ENCODE measurements around the gene DNAJC28.

DNA sequence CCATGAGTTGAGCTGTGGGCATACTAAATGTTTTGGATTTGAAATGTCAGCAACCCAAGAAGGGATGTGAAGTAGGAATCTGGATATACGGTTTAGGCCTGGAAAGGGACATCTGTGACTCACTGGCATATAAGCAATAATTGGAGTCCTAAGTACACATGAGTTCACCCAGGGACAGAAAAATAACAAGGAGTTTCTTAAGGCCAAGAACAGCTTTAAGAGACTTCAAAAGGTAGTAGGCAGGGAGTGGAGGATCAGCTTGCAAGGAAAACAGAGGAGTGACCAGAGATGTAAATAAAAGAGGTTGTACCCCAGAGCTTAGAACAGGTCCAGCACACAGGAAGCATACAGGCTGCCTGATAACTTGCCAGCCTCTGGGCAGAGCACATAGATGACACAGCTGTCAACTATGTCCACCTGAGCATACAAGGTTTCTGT lies 39.9 kb downstream of the DNAJC28 start:
- TF ChIP-seq, protein P1, sequence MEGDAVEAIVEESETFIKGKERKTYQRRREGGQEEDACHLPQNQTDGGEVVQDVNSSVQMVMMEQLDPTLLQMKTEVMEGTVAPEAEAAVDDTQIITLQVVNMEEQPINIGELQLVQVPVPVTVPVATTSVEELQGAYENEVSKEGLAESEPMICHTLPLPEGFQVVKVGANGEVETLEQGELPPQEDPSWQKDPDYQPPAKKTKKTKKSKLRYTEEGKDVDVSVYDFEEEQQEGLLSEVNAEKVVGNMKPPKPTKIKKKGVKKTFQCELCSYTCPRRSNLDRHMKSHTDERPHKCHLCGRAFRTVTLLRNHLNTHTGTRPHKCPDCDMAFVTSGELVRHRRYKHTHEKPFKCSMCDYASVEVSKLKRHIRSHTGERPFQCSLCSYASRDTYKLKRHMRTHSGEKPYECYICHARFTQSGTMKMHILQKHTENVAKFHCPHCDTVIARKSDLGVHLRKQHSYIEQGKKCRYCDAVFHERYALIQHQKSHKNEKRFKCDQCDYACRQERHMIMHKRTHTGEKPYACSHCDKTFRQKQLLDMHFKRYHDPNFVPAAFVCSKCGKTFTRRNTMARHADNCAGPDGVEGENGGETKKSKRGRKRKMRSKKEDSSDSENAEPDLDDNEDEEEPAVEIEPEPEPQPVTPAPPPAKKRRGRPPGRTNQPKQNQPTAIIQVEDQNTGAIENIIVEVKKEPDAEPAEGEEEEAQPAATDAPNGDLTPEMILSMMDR (IDR thresholded peaks at IDR 0.05; ENCODE audit: insufficient read depth, low read depth, low read length), result no peak
- TF ChIP-seq EZH2 (IDR thresholded peaks at IDR 0.05; ENCODE audit: insufficient read depth, low read length), result no peak

All from astrocyte (in vitro differentiated cells and primary cell).